HG03159 (cell line): ENCODE data around the gene TMEM181.
"Not testable (repeated sequence)": the region's sequence is repeated elsewhere in the genome, so short reads cannot be mapped to it uniquely, and the experiment has no call there.

Experiments
- ATAC-seq: cut with Tn5 transposase; IDR thresholded peaks from one replicate; pipeline ENCODE4 v1.9.1; 2021; ENCODE audit warnings: mild to moderate bottlenecking, moderate library complexity; ENCODE audit not compliant: unreplicated experiment

Gene TMEM181

DNA sequence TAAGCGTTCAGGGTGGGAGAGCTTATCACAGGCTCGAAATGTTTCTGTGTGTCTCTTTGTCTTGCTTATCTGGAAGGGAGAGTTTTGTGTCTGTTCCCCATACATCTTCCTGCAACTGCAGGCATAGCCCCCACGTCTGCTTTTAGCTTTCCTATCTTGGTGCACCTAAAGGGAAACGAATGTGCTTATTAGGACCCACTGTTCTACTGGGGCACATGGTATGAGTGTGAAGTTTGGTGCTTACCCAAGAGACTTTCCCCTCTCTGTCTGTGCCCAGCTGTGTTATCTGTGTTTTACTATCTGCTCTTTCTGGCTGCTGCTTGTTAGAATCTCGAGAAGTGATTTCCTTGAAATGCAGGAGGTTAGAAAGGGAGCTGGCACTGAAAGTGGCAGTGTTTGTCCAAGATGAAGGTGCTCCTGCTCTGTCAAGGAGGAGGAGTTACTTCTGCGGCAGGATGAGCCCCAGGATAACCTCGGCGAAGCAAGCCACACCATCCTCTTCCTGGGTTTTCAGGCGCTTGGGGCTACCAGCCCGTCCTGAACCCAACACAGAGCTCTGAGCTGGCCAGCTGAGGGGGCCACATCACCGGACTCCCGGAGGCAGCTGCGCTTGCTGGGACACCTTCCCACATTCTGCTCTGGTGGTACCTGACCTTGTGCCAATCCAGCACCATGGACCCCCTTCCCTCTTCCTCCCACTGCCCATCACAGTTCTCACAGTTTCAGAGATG lies 61.2 kb downstream of the TMEM181 start:
- ATAC-seq: no peak

GRCh38 chr6:158621694-158622544 lies 62.0 kb downstream of the TMEM181 start:
- no peak for ATAC-seq

DNA sequence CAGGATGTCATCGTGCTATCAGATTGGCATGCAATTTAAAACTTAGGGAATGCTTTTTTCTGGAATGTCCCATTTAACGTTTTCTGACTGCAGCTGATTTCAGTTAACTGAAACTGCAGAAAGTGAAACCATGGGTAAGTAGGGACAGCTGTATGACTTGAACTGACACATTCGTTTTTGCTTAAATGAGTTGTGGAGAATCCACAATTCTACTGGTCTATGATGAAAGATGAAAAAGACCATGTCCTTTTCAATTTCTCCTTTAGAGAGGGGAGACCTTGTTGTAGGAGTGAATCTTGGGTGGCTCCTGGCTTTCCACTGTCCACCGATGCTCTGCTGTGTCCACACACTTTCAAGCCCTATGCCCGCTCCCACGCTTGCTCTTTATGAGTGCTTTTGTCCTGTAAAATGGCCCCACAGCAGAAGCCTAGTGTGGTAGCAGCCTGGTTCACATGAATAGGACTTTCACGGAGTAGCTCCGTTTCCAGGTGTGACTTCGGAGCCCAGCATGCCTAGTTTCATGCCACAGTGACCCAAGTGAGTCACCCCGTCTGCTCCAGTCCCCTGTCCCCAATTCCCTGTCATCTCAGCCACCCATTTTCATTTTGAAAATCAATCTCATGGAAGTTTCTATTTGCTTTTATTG lies 62.8 kb downstream of the TMEM181 start:
- no peak for ATAC-seq

- ATAC-seq: no peak
Measured at GRCh38 chr6:158624684-158625682, 65.1 kb downstream of the TMEM181 start.

DNA sequence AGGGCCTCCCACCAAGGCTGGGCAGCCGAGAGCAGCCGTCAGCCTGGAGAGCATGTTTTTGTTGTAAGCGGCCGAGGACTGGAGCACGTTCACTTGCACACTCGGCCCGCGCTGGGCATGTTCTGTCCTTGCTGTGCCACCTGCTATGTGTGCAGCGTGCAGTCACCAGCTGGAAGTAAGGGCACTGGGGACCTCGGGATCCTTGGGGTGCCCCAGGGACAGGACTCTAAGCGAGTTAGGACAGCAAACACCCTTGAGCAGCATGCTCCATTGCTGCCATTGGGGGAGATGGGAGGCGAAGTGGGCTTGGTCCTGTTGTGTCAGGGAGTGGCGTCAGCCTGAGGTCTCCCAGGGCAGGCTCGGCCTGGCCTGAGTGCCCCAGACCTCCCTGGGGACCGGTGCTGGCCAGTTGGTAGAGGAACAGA lies 66.0 kb downstream of the TMEM181 start:
- ATAC-seq: no peak

DNA sequence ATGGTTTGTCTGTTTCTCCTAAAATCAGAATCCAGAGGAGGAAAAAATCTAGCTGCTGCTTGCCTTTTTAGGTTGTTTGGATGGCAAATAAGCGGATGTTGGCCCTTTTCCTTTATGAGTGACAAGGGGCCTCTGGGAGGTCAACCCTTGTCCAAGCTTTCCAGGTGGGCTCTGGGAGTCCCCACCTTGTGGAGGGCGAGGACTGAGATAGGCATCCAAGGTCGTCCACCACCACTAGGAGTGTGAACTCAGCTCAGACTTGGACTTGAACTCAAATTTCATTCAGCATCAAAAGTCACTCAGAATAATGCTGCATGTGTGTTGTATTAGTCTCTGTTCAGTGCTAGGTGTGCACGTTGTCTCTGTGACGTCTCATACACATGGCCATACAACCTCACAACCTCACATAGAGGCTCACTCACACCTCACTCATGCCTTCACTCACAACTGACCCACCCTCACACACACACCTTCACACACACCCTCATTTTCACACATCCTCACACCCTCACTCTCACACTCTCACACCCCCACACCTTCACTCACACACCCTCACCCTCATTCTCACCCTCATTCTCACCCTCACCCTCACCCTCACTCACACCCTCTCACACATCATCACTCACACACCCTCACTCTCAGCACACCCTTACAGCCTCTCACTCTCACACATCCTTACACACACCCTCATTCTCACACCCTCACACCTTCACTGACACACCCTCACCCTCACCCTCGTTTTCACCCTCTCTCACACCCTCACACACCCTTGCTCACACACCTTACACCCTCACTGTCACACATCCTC lies 66.7 kb downstream of the TMEM181 start:
- no peak for ATAC-seq

GRCh38 chr6:158627168-158627939 lies 67.5 kb downstream of the TMEM181 start:
- no peak for ATAC-seq

DNA sequence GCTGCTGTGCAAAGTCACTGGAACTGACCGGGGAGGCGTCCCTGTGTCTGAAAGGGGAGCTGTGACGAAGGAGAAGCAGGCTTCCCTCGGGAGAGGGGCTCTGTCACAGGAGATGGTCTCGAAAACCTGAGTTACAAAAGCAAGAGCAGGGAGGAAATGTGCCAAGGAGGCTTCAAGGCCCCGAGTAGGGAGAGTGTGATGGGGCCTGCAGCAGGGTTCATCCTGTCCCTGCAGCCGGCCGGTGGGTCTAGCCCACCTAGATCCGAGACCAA lies 68.0 kb downstream of the TMEM181 start:
- no peak for ATAC-seq

- ATAC-seq: no peak
Measured at GRCh38 chr6:158628542-158628941, 68.7 kb downstream of the TMEM181 start.

- no peak for ATAC-seq
Measured at GRCh38 chr6:158629367-158630221, 69.7 kb downstream of the TMEM181 start.

DNA sequence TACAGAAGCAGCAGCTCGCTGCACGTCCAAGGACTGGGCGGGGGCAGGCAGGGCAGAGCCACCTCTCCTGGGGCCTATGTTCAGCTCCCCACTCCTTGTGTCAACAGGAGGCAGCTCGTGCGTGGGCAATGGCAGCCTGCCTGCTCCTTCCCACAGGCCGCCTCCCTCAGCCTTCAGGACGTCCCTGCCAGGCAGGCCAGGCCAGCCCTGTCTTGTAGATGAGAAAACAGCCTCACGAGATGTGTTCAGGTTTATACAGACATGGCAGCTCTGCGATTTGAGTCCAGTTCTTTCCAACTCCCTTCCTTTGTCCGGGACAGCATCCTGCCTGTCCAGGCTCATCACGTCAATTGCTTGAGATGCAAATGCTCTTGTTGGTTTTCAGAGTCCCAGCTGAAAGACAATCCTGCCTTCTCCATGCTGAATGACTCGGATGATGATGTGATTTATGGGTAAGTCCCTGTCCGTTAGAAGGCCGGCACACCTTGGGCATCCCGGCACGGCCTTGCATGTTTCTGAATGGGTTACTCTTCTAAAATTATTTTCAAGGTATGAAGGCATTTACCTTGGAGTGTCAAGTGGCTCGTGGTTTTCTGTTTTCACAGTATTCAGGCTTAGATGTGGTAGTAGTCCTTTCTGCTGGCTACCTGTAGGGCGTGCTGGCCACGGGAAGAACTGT lies 71.2 kb downstream of the TMEM181 start:
- no peak for ATAC-seq

DNA sequence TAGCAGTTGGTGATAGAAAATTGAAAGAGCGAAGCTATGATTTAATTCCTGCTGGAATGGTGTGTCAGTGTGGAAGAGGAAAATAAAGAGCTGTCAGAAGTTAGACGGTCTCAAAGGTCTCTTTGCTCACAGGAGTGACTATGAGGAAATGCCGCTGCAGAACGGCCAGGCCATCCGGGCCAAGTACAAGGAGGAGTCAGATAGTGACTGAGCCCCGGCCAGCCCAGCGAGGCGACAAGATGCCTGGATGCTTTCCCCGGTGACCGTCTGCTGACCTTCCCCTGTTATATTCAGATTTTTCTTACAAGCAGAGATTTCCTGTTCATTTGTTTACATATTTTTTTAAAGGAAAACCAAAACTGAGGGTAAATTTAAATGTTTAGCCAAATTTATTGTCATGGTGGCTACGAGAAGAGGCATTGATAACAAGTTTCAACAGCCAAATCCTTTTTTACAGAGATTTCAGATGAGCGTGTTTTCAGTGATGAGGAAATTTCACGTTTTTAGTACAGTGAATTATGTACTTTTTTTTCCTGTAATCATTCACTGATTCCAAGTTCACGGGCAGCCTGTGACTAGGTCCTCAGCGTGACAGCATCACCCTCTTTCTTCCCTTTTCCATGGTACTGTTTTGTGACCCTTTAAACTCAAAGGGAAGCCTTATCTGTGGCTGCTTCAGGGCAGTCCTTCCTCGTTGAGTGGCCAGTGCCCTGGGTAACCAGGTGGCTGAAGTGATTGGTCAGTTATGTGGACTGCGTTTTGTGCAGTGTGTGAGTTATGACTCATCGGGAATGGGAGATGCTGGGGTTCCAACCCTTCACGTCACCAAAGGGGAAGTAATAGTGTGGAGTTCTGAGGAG lies 72.0 kb downstream of the TMEM181 start:
- ATAC-seq: no peak

DNA sequence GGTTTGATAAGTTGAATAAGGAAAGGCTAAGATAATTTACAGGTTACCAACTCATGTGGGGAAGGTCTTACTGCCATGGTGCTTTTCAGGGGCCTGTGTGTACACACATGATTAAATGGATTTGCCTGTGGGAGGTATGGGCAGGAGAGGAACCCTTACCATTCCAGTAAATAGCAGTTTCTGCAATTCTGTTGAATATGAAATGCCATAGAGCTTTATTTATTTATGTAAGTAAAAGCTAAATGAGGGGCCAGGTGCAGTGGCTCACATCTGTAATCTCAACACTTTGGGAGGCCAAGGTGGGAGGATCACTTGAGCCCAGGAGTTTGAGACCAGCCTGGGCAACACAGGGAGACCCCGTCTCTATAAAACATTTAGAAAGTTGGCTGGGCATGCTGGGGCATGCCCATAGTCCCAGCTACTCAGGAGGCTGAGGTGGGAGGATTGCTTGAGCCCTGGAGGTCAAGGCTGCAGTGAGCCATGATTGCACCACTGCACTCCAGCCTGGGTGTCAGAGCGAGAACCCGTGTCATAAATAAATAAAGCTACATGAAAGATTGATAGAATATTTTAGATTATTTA lies 72.7 kb downstream of the TMEM181 start:
- not testable (repeated sequence) for ATAC-seq

- no peak for ATAC-seq
Measured at GRCh38 chr6:158633127-158633526, 73.2 kb downstream of the TMEM181 start.

DNA sequence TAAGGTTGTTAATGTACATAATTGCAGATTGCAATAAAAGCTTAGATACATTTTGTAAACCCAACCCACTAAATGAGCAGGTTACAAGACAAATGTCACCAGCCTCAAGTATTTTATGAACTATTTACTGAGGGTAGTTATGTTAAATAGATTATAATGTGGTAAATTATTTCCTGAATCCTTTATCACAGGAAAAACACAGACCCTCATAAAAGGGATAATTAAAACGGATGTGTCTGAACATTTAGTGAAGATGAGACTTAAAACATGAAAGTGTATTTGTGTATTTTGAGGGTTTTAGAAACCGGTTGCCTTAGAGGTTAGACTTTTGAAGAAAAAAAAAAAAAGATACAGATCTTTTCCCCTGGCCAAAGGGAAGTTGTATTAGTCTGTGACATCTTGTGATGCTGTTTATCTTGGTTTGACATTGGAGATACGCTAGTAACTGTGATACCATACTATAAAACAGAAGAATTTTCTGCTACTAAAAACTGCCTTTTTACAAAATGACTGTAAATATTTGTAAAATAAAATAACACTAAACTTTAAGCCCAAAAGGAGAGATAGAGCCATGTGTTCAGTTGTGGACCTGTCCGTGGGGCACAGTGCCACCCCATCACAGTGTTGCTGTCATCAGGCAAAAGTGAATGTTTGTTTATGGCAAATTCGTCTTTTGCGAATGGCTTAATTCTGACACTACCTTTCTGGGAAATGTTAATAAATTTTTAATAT lies 75.0 kb downstream of the TMEM181 start:
- ATAC-seq: no peak
